NCI-H524 (cell line): ENCODE results near the gene DMXL2.
"Not testable (repeated sequence)": the region's sequence is repeated elsewhere in the genome, so short reads cannot be mapped to it uniquely, and the experiment has no call there.

ENCODE experiments used
- DNase-seq, 2 experiments: peaks; one replicate each; lab custom pipeline; 2025; lab: John Stamatoyannopoulos, UW

DMXL2 gene

GRCh38 chr15:51622604-51623370, at the start of gene DMXL2:
DMXL2 (minus strand) TSS chr15:51622771; CDS start chr15:51622545, 226 bp downstream.
- peak; percentile 97 for DNase-seq

- peak; percentile 60 to 81 for DNase-seq
Measured at GRCh38 chr15:51672155-51672687, 49.6 kb upstream of the DMXL2 start.

GRCh38 chr15:51669381-51669780, 46.8 kb upstream of the DMXL2 start:
- DNase-seq, result no peak

GRCh38 chr15:51668446-51668845, 45.9 kb upstream of the DMXL2 start:
- peak; percentile 21 to 76 for DNase-seq

- DNase-seq, result peak in 1 of 2 experiments; percentile 41
Measured at GRCh38 chr15:51667478-51667877, 44.9 kb upstream of the DMXL2 start.

- no peak for DNase-seq
Measured at GRCh38 chr15:51661072-51661471, 38.5 kb upstream of the DMXL2 start.

- DNase-seq, result no peak
Measured at GRCh38 chr15:51658664-51659063, 36.1 kb upstream of the DMXL2 start.

GRCh38 chr15:51655401-51656057, 33.0 kb upstream of the DMXL2 start:
- not testable (repeated sequence) for DNase-seq

GRCh38 chr15:51652084-51652668, 29.6 kb upstream of the DMXL2 start:
- DNase-seq, result no peak

- DNase-seq, result peak; percentile 76 to 92
Measured at GRCh38 chr15:51649659-51650521, 27.3 kb upstream of the DMXL2 start.

- not testable (repeated sequence) for DNase-seq
Measured at GRCh38 chr15:51648643-51649042, 26.1 kb upstream of the DMXL2 start.

GRCh38 chr15:51648101-51648500, 25.5 kb upstream of the DMXL2 start:
- not testable (repeated sequence) for DNase-seq

- DNase-seq, result peak; percentile 98 to 99
Measured at GRCh38 chr15:51647128-51647562, 24.6 kb upstream of the DMXL2 start.

GRCh38 chr15:51642696-51643095, 20.1 kb upstream of the DMXL2 start:
- DNase-seq, result no peak

- DNase-seq, result no peak
Measured at GRCh38 chr15:51641490-51642130, 19.0 kb upstream of the DMXL2 start.

GRCh38 chr15:51634591-51635198, 12.1 kb upstream of the DMXL2 start:
- DNase-seq, result no peak

GRCh38 chr15:51629612-51630011, 7.0 kb upstream of the DMXL2 start:
- no peak for DNase-seq

- DNase-seq, result no peak
Measured at GRCh38 chr15:51625236-51625635, 2.7 kb upstream of the DMXL2 start.

GRCh38 chr15:51624022-51624421, 1.5 kb upstream of the DMXL2 start:
- DNase-seq, result no peak

- peak in 1 of 2 experiments; percentile 23 for DNase-seq
Measured at GRCh38 chr15:51623386-51623938, 891 bp upstream of the DMXL2 start.
